GOT3 (cell line): ENCODE results near the gene KRT17.
"Not testable (repeated sequence)": the region's sequence is repeated elsewhere in the genome, so short reads cannot be mapped to it uniquely, and the experiment has no call there.

Experiments
- DNase-seq: peaks from one replicate; lab custom pipeline; 2025; ENCODE audit warnings: mixed read lengths; lab: John Stamatoyannopoulos, UW

KRT17 gene

GRCh38 chr17:41620583-41621434, 3.6 kb downstream of the KRT17 start:
- DNase-seq: no peak

DNA sequence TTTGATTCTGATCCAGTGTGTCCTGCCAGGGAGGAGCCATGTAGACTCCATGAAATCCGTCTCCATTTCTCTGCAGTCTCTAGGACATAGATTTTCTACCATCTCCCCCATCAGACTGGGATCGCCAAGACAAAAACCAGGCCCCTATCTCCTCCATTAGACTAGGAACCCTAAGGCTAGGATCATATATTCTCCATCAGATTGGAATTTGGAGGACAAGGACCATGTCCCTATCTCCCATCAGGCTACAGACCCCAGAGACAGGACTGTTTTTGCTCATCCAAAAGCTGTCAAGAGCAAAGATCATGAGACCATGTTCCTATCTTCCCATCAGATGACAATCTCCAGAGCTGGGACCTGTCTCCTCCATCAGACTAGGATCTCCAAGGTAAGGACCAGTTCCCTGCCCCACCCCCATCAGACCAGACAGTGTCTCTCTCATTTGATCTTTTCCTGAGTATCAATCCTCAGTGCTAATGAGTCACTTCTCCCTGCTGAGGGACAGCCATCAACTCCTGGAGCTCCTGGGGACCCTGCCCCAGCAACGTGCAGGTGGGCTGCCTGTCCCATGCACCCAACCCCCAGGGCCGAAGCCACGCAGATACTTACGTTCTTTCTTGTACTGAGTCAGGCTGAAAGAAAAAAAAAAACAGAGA, 4.3 kb downstream of the KRT17 start:
- DNase-seq: not testable (repeated sequence)

DNA sequence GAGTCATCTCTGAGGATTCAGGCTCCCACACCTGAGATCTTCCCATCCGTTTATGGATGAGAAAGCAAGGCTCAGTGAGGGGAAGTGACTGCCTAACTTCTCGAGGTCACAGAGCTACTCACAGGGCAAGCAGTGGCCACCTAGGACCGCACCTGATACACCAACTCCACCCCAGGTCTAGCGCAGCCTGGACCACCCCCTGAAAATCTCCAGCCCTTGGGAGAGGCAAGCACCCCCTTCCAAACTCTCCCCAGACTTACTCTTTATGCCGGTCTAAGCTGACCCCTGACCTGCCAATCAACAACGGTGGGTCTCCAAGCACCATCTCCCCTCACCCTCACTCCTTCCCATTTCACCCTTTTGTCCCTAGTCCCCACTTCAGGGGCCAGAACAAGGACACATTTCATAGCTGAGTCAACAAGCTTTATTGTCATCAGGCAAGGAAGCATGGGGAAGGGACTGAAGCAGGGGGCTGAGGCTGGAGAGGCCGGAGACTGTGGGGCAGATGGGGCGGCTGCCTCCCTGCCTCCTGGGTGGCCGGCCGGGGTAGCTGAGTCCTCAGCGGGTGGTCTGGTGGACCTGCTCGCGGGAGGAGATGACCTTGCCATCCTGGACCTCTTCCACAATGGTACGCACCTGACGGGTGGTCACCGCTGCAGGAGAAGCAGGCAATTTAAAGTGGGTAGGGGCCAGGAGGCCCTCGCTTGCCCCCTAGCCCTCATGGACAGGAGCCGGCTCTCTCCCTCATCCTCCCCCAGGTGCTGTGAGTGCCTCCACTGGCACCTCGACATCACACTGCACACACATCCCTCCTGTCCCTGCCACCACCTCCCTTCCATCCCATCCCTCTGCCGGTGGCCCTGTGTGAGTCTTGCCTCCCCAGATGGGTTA, 5.1 kb downstream of the KRT17 start:
- DNase-seq: no peak

- DNase-seq: no peak
Observed at GRCh38 chr17:41618341-41619035, 5.9 kb downstream of the KRT17 start.

DNA sequence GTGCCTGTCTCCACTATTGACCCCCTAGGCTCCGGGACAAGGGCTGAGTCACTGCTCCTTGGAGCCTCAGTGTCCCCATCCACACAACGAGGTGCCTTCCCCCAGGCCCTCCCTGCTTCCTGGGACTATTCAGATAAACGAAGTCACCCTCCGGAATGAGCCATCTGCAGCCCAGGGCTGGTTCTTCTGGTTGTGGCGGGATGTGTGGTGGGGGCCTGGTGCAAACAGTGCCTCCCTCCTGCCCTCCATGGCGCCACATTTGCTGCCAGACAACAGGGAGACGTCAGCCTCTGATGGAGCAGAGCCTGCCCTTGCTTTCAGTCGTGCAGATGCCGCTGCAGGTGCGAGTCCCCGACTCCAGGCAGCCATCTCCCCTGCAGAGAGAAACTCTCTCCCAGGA, 6.7 kb downstream of the KRT17 start:
- no peak for DNase-seq

DNA sequence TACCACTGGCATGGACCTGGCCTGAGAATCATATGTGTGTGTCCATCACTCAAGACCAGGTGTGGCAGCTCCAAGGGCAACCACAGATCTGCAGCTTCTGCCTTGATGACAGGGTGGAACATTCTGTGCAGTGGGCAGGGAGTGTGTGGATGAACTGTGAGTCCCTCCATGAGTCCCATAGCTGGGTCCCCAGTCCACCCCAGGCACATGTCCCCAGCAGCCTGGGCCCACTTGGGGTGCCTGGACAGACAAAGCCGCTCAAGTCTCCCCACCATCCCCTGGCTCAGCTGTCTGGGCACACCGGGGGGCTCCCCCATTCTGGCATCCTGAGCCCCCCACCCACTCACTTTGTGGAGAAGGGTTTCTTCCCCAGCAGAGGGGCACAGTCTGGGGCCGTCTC, 7.2 kb downstream of the KRT17 start:
- DNase-seq: no peak

GRCh38 chr17:41616486-41616885, 7.9 kb downstream of the KRT17 start:
- DNase-seq: not testable (repeated sequence)

DNA sequence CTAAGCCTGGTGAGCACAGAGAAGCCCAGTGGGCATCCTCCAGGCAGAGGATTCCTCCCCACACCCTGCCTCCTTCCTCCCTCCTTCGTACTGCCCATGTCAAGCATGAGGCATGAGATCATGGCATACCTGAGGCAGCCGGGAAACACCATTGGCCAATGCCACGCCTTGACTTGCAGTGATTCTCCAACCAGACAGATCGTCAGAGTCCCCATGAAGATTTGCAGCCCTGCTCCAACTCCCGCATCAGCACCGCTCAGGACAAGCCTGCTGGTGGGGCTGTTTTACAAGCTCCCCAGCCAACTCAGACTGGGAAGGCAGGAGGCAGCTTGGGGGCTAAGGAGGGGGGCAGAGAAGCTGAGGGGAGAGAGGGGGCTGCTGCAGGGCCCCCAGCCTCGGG, 8.9 kb downstream of the KRT17 start:
- DNase-seq: no peak

DNA sequence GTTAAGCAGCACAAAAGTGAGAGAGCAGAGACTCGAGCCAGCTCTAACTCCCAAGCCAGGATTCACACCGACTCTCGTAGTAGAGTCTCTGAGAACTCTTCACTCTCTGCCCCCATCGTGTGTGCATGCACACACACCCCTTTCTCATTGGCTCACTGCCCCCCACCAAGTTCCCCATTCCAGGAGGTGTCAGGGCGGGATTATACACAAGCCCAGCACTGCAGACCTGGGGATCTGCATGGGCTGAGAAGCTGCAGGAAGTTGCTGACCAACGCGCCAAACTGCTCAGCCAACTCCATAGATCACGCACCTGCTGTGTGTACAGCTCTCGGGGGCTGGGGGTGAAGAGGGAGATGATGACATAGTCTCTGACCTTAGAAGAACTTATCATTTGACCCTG, 9.6 kb downstream of the KRT17 start:
- DNase-seq: not testable (repeated sequence)

DNA sequence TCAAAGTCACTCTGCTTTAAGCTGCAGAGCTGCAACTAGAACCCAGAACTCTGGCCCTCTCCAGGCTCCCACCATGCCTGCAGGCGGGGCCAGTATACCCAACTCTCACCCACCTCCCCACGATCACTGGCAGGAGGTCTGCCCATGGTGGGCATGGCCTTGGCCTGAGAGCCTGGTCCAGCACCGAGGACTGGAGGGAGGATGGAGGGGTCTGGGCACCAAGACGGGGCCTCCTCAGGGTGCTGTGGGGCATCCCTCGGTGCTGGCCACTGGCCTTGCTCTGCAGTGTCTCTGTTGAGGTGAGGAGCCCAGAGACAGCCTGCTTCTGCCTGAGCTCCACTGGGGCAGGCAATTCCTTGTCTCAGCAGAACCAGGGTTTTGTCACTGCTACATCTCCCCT, 10.3 kb downstream of the KRT17 start:
- no peak for DNase-seq

DNA sequence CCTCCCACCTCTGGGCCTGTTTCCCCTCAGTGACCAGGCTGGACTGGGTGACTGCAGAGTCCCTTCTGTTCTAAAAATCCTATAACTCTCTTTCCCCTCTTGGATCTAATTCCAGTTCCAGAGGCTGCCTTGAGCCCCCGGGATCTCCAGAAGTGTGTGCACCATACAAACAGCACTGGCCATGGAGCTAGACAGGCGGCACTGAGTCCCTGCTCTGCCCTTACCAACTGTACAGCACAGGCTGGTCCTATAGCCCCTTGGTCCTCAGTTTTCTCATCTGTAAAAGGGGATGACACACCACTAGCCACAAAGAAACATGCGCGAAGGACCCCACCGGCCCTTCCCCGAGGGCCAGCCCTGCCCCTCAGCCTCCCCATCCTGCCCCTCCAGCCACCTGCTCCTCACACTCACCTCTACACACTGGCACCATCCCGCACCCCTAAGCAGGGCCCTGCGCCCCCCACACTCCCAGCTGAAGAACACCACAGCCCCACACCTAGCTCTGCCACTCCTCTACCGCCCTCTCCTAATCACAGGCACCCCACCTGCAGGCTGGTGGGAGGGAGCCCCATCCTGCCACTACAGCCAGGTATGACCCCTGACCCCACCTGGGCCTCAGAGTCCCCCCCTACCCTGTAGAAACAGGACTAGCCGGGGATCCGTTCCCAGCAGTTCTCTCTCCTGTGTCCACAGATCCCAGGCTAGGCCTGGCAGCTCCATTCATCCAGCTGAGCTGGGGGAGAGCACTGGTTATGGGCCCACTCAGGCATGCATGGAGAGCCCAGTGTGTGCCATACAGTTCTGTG, 10.9 kb downstream of the KRT17 start:
- DNase-seq: no peak

DNA sequence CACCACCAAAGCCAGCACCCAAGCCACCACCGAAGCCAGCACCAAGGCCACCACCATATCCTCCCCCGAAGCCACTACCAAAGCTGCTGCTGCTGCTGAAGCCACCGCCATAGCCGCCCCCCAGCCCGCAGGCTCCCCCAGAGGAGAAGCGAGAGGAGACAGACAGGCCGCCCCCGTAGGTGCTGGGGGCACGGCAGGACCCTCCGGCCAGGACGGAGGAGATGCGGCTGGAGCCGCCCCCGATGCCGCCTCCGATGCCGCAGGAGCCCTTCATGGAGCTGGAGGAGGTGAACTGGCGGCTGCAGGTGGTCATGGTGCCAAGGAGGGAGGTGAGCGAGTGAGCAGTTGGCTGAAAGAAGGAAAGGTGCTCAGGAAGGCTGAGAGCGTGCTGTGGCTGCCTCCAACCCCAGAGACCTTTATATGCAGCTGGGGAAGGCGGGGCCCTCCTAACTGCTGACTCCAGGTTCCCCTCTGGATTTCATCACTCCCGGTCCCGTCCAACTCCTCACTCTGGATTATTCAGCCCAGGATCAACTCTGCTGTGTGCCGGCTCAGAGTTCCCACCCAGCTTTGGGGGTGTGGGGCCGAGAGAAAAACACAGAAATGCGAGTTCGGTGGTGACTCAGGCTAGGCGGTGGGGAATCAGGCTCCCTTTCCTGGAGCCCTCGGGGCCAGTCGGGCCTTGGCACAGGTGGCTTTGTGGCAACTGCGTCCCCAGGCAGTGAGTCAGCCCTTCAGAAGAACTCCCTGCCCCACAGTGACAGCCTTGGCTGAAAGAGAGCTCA, 11.8 kb downstream of the KRT17 start, which contains the start of gene KRT16:
KRT16 (minus strand) TSS at position 392 of the 785 bp plus-strand sequence; CDS start at position 313, 79 bp downstream.
- DNase-seq: peak; percentile 30

DNA sequence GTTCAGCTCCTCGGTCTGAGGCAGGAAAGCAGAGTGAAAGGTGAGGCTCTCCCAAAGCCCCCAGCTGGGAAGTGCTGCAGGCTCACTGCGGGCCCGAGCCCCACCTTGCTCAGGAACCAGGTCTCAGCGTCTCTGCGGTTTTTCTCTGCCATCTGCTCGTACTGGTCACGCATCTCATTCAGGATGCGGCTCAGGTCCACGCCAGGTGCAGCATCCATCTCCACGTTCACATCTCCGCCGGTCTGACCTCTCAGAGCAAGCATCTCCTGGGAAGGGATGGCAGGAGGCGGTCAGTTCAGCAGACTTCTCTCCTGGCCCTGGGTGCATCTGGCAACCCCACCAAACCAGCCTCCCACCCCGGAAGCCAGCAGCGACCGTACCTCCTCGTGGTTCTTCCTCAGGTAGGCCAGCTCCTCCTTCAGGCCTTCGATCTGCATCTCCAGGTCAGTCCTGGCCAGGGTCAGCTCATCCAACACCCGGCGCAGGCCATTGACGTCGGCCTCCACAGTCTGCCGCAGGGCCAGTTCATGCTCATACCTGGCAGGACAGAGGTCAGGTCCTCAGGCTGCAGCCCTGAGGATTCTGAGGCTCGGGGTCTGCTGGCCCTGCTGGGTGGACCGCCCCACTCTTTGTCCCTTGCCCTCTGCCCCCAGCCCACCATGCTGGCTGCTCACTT, 13.3 kb downstream of the KRT17 start:
- DNase-seq: no peak

- DNase-seq: not testable (repeated sequence)
Observed at GRCh38 chr17:41610061-41610517, 14.3 kb downstream of the KRT17 start.

DNA sequence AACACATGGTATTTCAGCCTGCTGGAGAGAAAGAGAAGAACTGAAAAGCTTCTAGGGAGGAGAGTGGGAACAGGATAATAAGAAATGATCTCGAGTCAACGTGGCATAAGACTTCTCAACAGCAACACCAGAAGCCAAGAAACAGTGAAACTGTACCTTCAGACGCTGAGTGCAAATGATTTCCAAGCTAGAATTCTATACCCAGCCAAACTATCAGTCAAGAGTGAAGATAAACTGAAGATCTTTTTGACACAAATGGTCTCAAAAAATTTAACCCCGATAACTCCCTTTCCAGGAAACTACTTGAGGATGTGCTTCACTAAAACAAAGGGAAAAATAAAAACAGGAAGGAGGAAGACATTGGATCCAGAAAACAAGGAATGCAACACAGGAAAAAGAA, 17.4 kb downstream of the KRT17 start:
- DNase-seq: not testable (repeated sequence)

- no peak for DNase-seq
Observed at GRCh38 chr17:41602524-41602923, 21.9 kb downstream of the KRT17 start.

DNA sequence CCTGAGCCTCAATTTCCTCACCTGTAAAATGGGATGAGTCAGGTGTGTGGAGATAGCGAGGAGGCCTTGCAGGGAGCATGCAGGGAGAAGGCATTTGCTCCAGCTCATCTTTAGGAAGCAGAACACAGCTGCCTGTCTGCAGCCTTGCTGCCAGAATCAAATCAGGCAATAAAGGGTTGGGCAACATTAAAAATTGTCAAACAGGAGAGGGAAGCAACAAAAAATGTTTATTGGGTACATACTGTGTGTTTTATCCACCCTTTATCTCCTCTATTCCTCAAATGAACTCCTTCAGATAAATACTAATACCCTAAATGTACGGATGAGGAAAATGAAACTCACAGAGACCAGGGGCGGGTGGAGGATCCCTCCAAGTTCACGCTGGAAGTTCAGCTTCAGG, 24.1 kb downstream of the KRT17 start:
- no peak for DNase-seq

GRCh38 chr17:41599680-41600079, 24.7 kb downstream of the KRT17 start:
- no peak for DNase-seq

- no peak for DNase-seq
Observed at GRCh38 chr17:41595585-41595984, 28.8 kb downstream of the KRT17 start.
